GM21515 (cell line): Measurements from ENCODE around the gene LPIN3.

Experiments used
- ATAC-seq: cut with Tn5 transposase; IDR thresholded peaks from one replicate; pipeline ENCODE4 v1.9.1; 2021; ENCODE audit not compliant: unreplicated experiment

The LPIN3 gene

GRCh38 chr20:41392295-41392694 lies 51.7 kb downstream of the LPIN3 start:
- no peak for ATAC-seq

GRCh38 chr20:41392871-41393704 lies 52.5 kb downstream of the LPIN3 start:
- ATAC-seq = no peak

GRCh38 chr20:41393705-41394066 lies 53.1 kb downstream of the LPIN3 start:
- no peak for ATAC-seq

- no peak for ATAC-seq
These were observed 53.5 kb downstream of the LPIN3 start for GRCh38 chr20:41394081-41394480.

GRCh38 chr20:41394931-41395666 lies 54.5 kb downstream of the LPIN3 start:
- no peak for ATAC-seq

DNA sequence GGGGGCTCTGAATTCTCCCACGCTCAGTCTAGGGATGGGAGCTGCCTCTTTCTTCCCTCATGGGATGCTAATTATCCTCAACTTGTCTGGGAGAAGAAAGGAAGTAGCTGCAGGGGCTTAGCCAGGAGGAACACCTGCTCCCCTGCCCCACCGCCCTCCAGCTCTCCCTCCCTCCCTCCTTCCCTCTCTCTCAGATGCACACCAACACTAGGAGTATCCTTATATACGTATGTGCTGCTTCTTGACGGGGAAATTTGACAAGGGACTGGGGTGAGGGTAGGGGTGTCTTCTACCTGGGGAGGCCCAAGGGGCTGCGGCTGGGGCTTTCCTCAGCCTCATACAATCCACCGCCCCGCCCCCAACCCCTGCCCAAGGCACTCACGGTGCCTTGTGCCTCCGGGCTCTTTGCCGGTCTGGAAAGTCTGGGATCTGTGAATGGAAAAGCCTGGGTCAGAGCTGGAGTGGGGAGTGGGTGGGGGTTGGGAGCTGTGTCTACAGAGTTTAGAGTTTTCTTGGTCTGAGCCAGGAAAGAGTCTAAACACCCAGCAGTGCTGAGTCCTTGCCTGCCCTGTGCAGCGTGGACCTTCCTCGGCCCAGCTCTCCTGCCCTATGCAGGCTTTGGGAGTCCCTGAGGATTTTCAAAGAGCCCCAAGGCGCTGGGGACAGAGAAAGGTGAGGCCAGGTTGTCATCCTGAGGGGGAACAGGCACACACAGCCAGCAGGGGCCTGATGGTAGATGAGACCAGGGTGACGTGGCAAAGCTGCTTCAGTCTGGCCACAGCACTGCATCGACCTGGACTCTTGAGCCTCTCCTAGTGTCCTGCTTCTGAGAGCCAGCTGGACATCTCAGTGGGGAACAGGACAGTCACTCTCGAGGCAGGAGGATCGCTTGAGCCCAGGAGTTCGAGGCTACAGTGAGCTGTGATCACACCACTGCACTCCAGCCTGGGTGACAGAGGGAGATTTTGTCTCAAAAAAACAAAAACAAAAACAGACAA lies 55.3 kb downstream of the LPIN3 start:
- ATAC-seq = no peak

- no peak for ATAC-seq
These were observed 57.8 kb downstream of the LPIN3 start for GRCh38 chr20:41398408-41398807.

GRCh38 chr20:41403604-41404003 lies 63.0 kb downstream of the LPIN3 start:
- no peak for ATAC-seq

DNA sequence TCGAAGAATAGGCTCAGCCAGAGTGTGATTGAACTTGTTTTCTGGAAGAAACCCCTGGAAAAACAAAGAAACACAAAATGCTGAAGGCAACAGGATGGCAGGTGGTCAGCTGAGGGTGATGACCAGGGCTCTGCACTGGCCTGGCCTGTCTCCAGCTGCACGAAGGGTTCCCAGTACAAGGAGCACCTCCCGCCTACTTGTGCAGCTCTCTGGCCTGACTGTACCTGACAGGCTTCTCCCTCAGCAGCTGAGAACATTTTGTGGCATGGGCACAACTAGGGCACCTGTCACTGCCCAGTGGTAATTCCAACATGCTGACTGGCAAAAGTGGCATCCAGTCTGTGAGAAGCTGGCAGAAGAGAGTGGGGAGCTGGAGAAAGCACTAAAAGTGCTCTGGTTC lies 64.8 kb downstream of the LPIN3 start:
- no peak for ATAC-seq

- ATAC-seq = no peak
These were observed 65.7 kb downstream of the LPIN3 start for GRCh38 chr20:41406353-41406752.

DNA sequence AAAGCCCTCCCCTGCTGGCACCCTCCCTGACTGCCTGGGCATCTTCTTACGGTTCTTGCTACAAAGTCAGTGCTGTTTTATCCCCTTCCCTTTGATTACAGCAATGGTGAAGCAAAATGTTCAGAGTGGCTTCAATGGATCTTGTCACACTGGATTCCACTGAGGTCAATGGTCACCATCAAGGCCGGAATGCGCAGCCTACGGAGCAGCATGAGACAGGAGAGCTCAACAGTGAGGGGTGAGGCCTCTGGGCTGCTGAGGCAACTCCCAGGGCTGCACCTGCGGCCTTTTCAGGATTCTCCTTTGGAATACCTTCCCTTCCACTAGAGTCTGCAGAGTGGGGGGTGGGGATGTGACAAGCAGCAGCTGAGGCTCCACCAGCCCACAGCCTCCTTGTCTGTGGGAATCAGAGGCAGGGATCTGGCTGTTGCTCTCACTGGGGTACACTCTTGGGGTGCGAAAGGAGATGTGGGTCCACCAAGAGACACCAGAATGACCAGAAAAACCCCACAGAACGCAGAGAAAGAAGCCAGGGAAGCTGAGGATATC lies 66.3 kb downstream of the LPIN3 start:
- no peak for ATAC-seq

- ATAC-seq = no peak
These were observed 67.0 kb downstream of the LPIN3 start for GRCh38 chr20:41407607-41408006.

DNA sequence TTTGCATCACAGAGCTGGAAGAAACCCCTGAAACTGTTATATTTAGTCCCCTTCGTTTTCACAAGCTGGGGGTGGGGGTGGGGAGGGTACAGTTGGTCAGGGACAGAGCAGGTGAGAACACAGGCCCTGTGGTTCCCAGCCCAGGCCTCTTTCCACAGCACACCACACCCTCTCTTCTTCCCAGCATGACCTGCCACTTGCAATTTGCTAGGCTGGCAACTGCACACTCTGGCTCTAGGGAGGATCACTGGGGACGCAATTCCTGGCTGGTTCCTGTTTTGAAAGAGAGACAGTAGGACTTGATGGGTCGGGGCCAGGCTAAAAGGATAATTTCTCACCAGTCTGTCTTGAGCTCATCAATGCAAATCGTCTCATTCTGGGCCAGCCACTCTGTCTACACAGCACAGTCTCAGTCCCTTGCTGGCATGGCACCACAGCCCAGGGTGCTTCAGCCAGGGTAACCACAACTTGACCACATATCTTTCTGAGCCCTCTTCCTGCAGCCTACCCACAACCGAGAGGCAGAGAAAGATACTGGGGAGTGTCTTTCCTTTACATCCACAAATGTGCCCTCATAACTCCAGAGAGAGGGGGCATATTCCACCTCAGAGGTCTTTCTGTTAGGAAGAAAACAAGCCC lies 67.7 kb downstream of the LPIN3 start:
- ATAC-seq = peak; percentile 62

- ATAC-seq = no peak
These were observed 68.4 kb downstream of the LPIN3 start for GRCh38 chr20:41408986-41409385.
